Memory B cell (primary cell): ENCODE measurements around the gene FOLR2.

Source experiments
- ATAC-seq: fragments of 150-1000 bp; cut with Tn5 transposase; 2 replicates; pipeline ENCODE4 v1.10.0; 2021; ENCODE audit warnings: low read depth, mild to moderate bottlenecking, moderate library complexity
- DNase-seq, 2 donors: peaks; one replicate each; pipeline ENCODE4 v3.0.0; 2022; ENCODE audit warnings: low spot score in 2 of 2
- H3K27ac Mint-ChIP-seq: one replicate; pipeline ENCODE4 v1.8.0; 2022; ENCODE audit warnings: mild to moderate bottlenecking, moderate library complexity, mixed read lengths
- H3K27me3 Mint-ChIP-seq: one replicate; pipeline ENCODE4 v1.8.0; 2022; ENCODE audit warnings: mixed read lengths
- H3K36me3 Mint-ChIP-seq: one replicate; pipeline ENCODE4 v1.8.0; 2022; ENCODE audit warnings: mild to moderate bottlenecking, mixed read lengths
- H3K4me1 Mint-ChIP-seq: one replicate; pipeline ENCODE4 v1.8.0; 2022; ENCODE audit warnings: mixed read lengths
- H3K4me3 Mint-ChIP-seq: one replicate; pipeline ENCODE4 v1.8.0; 2022; ENCODE audit warnings: mild to moderate bottlenecking, moderate library complexity, mixed read lengths
- H3K9me3 Mint-ChIP-seq: one replicate; pipeline ENCODE4 v1.8.0; 2022; ENCODE audit warnings: mixed read lengths

FOLR2 gene

DNA sequence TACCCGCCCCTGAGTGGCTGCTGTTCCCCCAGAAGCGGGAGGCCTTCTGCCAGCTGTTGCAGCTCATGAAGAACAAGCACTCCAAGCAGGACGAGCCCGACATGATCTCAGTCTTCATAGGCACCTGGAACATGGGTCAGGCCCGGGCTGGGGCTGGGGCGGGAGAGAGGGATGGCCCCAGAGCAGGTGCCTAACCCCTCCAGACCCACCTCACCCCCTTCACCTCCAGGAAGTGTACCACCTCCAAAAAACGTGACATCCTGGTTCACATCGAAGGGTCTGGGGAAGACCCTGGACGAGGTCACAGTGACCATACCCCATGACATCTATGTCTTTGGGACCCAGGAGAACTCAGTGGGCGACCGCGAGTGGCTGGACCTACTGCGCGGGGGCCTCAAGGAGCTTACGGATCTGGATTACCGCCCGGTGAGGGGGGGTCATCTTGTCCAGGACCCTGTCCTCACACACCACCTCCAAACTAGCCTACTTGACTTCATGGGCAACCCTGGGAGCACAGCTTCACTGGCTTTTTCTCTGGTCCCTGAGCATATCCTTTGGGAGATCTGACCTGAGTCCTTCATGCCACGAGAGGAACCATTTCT lies 14.3 kb downstream of the FOLR2 start:
- no peaks in the 10 kb centered on the region for H3K27me3 Mint-ChIP-seq
- DNase-seq, result no peak
- no peaks in the 10 kb centered on the region for H3K9me3 Mint-ChIP-seq
- no peak for ATAC-seq
- H3K4me3 Mint-ChIP-seq, result no peak overlapping the region
- H3K36me3 Mint-ChIP-seq, result peaks cover 24% of the 10 kb centered on the region
- H3K27ac Mint-ChIP-seq, result no peak overlapping the region
- peaks cover 18% of the 10 kb centered on the region for H3K4me1 Mint-ChIP-seq

DNA sequence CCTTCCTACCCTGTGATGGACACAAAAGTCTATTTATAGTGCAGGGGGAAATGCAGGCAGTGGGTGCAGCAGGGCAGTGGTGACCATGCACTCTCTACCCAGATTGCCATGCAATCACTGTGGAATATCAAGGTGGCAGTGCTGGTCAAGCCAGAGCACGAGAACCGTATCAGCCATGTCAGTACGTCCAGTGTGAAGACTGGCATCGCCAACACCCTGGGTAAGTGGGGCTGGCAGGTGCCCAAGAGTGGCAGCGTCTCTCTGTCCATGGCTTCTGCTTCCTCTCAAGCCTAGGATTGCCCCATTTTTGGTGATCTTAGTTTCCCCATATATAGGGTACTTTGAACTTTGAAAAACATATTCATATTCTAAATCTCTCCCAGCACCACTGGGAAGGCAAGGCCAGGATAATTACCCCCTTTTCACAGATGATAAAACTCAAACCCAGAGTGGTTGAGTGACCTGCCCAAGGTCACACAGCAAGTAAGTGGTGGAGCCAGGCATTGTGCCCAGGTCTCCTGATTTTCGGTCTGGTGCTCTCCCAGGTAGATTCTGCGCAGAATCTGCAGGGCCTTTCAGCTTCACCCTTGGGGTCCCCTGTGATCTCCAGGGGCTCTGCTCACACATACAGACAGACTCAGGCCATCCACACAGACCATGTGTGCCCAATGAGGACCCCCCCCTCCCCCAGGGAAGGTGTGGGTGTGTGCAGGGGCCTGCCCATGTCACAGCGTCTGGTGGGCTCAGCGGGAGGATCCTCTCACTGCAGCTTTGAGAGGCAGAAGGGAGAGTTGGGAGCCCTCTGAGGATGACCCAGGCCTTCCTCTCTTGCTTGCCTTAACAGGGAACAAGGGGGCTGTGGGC lies 15.0 kb downstream of the FOLR2 start:
- no peak for ATAC-seq
- Mint-ChIP-seq H3K9me3 (no peaks in the 10 kb centered on the region), H3K27me3 (no peaks in the 10 kb centered on the region), H3K36me3 (peaks cover 26% of the 10 kb centered on the region), H3K4me3 (no peak overlapping the region), H3K4me1 (peaks cover 15% of the 10 kb centered on the region), H3K27ac (peak overlapping the region; percentile 17)
- no peak for DNase-seq

DNA sequence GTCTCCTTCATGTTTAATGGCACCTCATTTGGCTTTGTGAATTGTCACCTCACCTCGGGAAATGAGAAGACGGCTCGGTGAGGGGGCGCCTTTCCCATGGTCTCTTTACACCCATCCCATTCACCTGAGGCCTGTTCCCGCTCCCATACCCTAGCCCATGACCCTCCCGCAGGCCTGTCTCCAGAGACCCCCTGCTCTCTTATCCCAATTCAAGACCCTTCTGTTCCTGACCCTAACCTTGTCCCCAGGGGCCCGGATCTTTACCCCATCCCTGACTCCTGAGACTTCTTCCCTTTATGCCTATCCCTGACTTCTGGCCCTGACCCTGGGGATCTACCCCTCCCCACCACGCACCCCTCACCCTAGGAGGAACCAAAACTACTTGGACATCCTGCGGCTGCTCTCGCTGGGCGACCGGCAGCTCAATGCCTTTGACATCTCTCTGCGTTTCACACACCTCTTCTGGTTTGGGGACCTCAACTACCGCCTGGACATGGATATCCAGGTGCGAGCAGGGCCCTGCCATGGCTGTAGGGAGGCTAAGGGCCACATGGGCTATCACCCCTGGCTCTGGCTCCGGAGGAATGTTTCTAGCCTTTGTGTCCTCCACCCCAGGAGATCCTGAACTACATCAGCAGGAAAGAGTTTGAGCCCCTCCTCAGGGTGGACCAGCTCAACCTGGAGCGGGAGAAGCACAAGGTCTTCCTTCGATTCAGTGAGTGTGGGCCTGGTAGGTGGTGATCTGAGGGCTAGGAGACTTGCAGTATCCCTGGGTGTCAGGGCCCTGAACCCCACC lies 15.9 kb downstream of the FOLR2 start:
- H3K36me3 Mint-ChIP-seq, result peaks cover 26% of the 10 kb centered on the region
- H3K27me3 Mint-ChIP-seq, result no peaks in the 10 kb centered on the region
- no peaks in the 10 kb centered on the region for H3K9me3 Mint-ChIP-seq
- peak overlapping the region; percentile 17 for H3K27ac Mint-ChIP-seq
- no peak for DNase-seq
- H3K4me3 Mint-ChIP-seq, result no peak overlapping the region
- H3K4me1 Mint-ChIP-seq, result peaks cover 15% of the 10 kb centered on the region
- ATAC-seq, result no peak

DNA sequence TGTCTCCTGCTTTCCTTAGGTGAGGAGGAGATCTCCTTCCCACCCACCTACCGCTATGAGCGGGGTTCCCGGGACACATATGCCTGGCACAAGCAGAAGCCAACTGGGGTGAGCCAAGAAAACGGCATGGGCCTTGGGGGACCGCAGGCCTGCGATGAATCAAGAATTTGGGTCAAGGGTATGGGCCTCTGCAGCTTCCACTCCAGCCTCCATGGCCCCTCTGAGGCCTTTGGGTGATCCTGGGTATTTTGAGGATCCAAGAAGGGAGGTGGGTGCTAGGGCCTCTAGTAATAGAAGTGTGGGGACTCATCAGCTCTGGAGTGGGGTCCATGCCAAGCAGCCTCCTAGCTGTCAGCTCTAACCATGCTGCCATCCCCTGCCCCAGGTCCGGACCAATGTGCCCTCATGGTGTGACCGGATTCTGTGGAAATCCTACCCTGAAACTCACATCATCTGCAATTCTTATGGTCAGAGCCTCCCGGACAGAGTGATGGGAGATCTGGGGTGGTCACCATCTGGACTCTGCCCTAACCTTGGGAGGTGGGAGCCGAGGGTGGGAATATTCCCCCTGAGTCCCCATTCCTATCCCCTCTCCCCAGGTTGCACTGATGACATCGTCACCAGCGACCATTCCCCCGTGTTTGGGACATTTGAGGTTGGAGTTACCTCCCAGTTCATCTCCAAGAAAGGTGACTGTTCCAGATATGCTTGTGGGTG lies 16.6 kb downstream of the FOLR2 start:
- DNase-seq, result no peak
- no peak for ATAC-seq
- Mint-ChIP-seq H3K27me3 (no peaks in the 10 kb centered on the region), H3K36me3 (peaks cover 26% of the 10 kb centered on the region), H3K27ac (no peak overlapping the region), H3K9me3 (no peaks in the 10 kb centered on the region), H3K4me3 (no peak overlapping the region), H3K4me1 (peaks cover 15% of the 10 kb centered on the region)

DNA sequence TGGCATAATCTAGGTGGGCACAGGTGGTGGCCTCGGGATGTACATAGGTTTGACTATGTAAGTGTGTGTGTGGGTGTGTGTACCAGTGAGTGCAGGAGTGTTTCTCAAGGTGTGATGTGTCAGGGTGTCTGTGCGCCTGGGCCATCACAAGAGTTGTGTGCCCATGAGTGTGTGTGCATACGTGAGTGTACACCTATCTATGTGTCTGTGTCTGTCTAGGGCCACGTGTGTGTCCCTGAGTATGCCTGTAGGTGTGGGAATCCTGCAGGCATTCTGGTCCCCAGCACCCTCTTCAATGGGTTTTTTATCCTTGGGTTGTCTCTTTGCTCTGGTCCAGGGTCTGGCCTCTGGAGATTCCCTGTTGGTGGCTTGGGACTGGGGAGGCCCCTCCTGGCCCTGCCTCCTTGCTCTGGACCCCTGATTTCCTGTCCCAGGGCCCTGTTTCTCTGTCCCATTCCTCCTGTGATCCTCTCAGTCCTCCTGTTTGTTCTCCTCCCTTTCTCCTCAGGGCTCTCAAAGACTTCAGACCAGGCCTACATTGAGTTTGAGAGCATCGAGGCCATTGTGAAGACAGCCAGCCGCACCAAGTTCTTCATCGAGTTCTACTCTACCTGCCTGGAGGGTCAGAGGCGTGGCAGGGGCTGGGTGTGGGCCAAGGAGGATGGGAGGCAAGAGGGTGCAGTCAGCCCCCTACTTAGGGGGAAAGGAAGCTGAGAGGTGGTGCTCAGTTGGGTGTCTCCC lies 17.3 kb downstream of the FOLR2 start:
- peak overlapping the region; percentile 69 for H3K27ac Mint-ChIP-seq
- H3K4me3 Mint-ChIP-seq, result no peak overlapping the region
- H3K9me3 Mint-ChIP-seq, result no peaks in the 10 kb centered on the region
- no peak for ATAC-seq
- peaks cover 15% of the 10 kb centered on the region for H3K4me1 Mint-ChIP-seq
- no peak for DNase-seq
- peaks cover 22% of the 10 kb centered on the region for H3K36me3 Mint-ChIP-seq
- no peaks in the 10 kb centered on the region for H3K27me3 Mint-ChIP-seq

DNA sequence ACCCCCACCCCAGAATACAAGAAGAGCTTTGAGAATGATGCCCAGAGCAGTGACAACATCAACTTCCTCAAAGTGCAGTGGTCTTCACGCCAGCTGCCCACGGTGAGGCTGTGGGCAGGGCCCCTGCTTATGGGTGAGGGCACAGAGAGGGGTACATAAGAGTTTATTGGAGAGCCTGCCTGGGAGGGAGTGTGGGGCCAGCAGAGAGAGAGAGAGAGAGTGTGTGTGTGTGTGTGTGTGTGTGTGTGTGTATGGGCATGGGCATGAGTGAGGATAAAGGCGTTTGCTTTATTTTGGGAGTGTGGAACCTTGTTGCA lies 17.9 kb downstream of the FOLR2 start:
- no peaks in the 10 kb centered on the region for H3K9me3 Mint-ChIP-seq
- DNase-seq (no peak), ATAC-seq (no peak)
- peaks cover 2% of the 10 kb centered on the region for H3K27me3 Mint-ChIP-seq
- peaks cover 15% of the 10 kb centered on the region for H3K4me1 Mint-ChIP-seq
- H3K4me3 Mint-ChIP-seq, result no peak overlapping the region
- H3K27ac Mint-ChIP-seq, result peak overlapping the region; percentile 69
- peaks cover 18% of the 10 kb centered on the region for H3K36me3 Mint-ChIP-seq

DNA sequence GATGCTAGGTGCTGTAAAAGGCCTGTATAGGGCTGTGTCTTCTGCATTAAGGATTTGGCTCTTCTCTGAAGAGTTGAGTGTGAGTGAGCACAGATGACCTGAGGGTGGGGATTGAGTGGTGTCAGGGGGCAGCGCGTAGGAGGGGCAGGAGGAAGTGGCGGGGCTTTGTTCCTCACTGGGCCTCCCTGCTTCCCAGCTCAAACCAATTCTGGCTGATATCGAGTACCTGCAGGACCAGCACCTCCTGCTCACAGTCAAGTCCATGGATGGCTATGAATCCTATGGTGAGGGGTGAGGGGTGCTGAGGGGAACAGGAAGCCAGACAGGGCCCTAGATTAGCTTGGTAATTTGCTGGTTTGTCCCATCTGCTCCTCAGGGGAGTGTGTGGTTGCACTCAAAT lies 18.3 kb downstream of the FOLR2 start:
- H3K27me3 Mint-ChIP-seq, result peaks cover 2% of the 10 kb centered on the region
- H3K9me3 Mint-ChIP-seq, result no peaks in the 10 kb centered on the region
- H3K4me3 Mint-ChIP-seq, result no peak overlapping the region
- DNase-seq, result no peak
- peaks cover 15% of the 10 kb centered on the region for H3K4me1 Mint-ChIP-seq
- H3K36me3 Mint-ChIP-seq, result peaks cover 16% of the 10 kb centered on the region
- ATAC-seq, result no peak
- H3K27ac Mint-ChIP-seq, result peak overlapping the region; percentile 69

DNA sequence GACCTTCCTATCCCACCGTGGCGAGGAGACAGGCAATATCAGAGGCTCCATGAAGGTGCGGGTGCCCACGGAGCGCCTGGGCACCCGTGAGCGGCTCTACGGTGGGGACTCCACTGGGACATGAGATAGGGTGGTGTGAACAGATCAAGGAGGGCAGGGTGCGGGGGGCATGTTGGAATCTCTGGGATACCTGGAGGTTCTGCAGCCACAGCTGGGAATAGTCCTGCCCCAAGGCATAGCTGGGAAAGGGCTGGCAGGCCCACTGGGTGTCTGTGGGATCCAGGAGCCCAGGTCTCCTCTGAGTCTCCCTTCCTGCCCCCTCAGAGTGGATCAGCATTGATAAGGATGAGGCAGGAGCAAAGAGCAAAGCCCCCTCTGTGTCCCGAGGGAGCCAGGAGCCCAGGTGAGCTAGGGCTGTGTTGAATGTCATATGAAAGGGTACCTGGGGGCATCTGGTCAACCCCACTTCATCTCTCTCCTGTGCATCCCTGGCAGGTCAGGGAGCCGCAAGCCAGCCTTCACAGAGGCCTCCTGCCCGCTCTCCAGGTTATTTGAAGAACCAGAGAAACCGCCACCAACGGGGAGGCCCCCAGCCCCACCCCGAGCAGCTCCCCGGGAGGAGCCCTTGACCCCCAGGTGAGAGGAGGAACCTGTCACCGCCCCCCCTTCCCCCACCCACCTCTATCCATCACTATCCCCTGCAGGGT lies 18.9 kb downstream of the FOLR2 start:
- DNase-seq (no peak), ATAC-seq (no peak)
- Mint-ChIP-seq H3K4me3 (no peak overlapping the region), H3K36me3 (peaks cover 16% of the 10 kb centered on the region), H3K4me1 (peaks cover 18% of the 10 kb centered on the region), H3K9me3 (no peaks in the 10 kb centered on the region), H3K27me3 (peaks cover 4% of the 10 kb centered on the region), H3K27ac (peak overlapping the region; percentile 69)

DNA sequence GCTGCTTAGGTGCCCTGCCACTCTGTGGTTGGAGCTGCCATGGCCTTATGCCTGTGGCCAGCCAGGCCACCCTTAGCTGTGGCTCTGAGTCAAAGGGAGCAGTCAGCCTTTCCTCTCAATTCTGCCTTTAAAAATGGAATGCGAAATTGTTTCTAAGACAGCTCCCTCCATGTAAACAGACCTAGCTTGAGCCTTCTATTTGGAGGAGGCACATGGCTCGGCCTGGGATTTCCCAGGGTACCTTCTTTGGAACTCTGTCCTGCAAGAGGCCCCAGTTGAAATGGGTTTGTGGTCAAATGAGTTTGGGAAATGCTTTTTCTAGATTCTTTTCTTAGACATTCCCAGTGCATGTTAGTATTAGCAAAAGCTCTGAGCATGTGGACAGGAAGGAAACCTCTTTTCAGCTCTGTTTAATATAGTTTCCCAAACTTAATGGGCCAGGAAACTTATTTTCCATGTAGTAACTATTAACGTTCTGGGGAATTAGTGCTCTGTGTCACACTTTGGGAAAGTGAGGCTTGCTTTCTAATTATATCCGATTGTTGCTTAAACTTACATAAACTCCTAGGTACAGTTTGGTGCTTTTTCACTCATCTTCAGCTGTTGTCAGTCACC lies 19.6 kb downstream of the FOLR2 start:
- ATAC-seq (no peak), DNase-seq (no peak)
- Mint-ChIP-seq H3K27me3 (peaks cover 8% of the 10 kb centered on the region), H3K27ac (no peak overlapping the region), H3K36me3 (peaks cover 14% of the 10 kb centered on the region), H3K4me1 (peaks cover 23% of the 10 kb centered on the region), H3K4me3 (no peak overlapping the region), H3K9me3 (no peaks in the 10 kb centered on the region)

DNA sequence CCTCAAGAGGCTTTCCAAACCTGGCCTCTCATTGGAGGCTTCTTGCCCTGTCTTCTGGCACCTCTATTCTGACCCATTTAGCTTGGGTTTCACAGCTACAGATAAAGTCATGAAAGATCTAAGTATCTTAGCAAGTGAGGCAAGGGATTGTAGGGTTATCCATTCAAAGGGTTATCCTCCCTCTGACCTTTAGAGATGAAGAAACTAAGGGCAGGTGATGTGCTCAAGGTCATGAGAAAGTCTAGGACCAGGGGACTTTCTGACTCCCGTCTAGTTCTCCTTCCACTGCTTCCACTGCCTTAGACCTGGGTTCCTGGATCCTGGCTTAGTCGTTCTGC lies 20.1 kb downstream of the FOLR2 start:
- no peak for ATAC-seq

DNA sequence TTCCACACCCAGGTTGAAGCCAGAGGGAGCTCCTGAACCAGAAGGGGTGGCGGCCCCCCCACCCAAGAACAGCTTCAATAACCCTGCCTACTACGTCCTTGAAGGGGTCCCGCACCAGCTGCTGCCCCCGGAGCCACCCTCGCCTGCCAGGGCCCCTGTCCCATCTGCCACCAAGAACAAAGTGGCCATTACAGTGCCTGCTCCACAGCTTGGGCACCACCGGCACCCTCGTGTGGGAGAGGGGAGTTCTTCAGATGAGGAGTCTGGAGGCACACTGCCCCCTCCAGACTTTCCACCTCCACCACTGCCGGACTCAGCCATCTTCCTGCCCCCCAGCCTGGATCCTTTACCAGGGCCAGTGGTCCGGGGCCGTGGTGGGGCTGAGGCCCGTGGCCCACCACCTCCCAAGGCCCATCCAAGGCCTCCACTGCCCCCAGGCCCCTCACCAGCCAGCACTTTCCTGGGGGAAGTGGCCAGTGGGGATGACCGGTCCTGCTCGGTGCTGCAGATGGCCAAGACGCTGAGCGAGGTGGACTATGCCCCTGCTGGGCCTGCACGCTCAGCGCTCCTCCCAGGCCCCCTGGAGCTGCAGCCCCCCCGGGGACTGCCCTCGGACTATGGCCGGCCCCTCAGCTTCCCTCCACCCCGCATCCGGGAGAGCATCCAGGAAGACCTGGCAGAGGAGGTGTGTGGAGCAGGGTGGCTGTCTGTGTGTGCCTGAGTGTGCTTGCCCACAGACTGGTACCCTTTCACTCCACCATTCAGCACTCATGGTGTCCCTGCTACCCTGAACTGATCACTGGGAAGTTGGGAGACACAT lies 20.7 kb downstream of the FOLR2 start:
- peaks cover 14% of the 10 kb centered on the region for H3K36me3 Mint-ChIP-seq
- no peak overlapping the region for H3K27ac Mint-ChIP-seq

More for the DNA sequence above, 20.1 kb downstream of the FOLR2 start:
- DNase-seq, result no peak
- peaks cover 13% of the 10 kb centered on the region for H3K27me3 Mint-ChIP-seq
- no peak overlapping the region for H3K4me3 Mint-ChIP-seq
- peaks cover 27% of the 10 kb centered on the region for H3K4me1 Mint-ChIP-seq
- H3K9me3 Mint-ChIP-seq, result no peaks in the 10 kb centered on the region
- no peak overlapping the region for H3K27ac Mint-ChIP-seq
- H3K36me3 Mint-ChIP-seq, result peaks cover 13% of the 10 kb centered on the region

DNA sequence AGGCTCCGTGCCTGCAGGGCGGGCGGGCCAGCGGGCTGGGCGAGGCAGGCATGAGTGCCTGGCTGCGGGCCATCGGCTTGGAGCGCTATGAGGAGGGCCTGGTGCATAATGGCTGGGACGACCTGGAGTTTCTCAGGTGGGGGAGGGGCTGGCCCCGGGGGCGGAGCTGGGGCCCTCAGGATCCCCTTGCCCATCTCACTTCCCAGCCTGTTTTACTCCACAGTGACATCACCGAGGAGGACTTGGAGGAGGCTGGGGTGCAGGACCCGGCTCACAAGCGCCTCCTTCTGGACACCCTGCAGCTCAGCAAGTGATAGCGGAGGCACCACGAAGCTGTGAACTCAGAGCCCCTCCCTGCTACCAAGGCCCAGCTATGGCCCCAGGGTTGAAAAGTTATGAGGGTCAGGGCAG lies 21.5 kb downstream of the FOLR2 start:
- H3K4me1 Mint-ChIP-seq, result peaks cover 30% of the 10 kb centered on the region
- H3K36me3 Mint-ChIP-seq, result peaks cover 12% of the 10 kb centered on the region
- ATAC-seq (peak; percentile 73), DNase-seq (peak; percentile 51 to 61)
- H3K4me3 Mint-ChIP-seq, result no peak overlapping the region
- H3K27me3 Mint-ChIP-seq, result peaks cover 23% of the 10 kb centered on the region
- peaks cover 2% of the 10 kb centered on the region for H3K9me3 Mint-ChIP-seq
- no peak overlapping the region for H3K27ac Mint-ChIP-seq

More for the DNA sequence above, 20.7 kb downstream of the FOLR2 start:
- Mint-ChIP-seq H3K4me1 (peaks cover 30% of the 10 kb centered on the region), H3K27me3 (peaks cover 19% of the 10 kb centered on the region), H3K9me3 (peaks cover 2% of the 10 kb centered on the region), H3K4me3 (no peak overlapping the region)
- DNase-seq, result no peak
- ATAC-seq, result no peak
